ENCODE measurements around the gene MGAT5B. TPM values are rescaled to one million over a fixed set of nuclear protein-coding genes. Genes with fewer than 3 reads are reported as not detected.

MGAT5B gene
- total and polyA plus RNA-seq, 5 donors = 0.05 to 0.12 TPM; not detected in 3

DNA sequence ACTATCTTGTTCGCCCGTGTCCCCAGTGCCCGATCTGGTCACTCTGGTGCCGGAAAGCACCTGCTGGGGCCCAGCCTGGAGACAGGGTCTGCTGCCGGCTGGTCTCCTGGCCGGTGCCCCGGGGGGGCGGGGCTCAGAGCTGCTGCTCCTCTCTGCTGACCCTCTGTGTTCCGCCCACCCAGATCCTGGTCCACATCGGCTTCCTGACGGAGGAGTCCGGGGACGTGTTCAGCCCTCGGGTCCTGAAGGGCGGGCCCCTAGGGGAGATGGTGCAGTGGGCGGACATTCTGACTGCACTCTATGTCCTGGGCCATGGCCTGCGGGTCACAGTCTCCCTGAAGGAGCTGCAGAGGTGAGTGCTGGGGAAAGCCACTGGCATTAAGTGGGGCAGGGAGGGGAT is 37.6 kb downstream of the MGAT5B start:
- no peak overlapping the region for H3K27ac ChIP-seq (ENCODE audit: low read length)
- H3K4me3 ChIP-seq (ENCODE audit: low read length) = no peak overlapping the region
- 63% methylated on average over 17 of the region's 17 CpGs for WGBS
- intact Hi-C loops (cut with DNase I) = no loop called here
- no peaks in the 10 kb centered on the region for H3K4me1 ChIP-seq (ENCODE audit: control insufficient read depth, insufficient read depth, low read length)
- H3K9me3 ChIP-seq (ENCODE audit: control insufficient read depth, low read length) = no peaks in the 10 kb centered on the region
- H3K27me3 ChIP-seq (ENCODE audit: control insufficient read depth, insufficient read depth) = no peaks in the 10 kb centered on the region
- ATAC-seq (no peak), DNase-seq (peak in 1 of 3 donors; percentile 57)

DNA sequence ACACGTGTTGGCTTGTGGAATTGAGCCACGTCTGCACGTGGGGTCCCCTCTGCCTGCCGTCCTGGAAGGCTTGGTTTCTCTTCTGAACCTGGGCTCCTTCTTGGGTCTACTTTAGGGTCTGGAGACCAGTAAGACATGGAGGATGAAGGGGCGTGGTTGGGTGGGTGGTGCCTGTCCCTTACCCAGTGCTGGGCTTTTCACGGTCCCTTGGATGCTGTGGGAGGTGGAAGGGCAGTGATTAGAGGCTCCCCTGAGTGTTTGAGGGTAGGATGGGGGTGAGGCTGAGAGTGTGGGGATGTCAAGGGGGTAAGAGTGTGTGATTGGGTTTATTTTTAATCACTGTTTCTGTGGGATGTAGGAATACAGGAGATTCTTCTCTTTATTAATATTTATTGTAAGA is 38.3 kb downstream of the MGAT5B start:
- Histone ChIP-seq H3K27me3 (ENCODE audit: control insufficient read depth, insufficient read depth) (no peaks in the 10 kb centered on the region), H3K4me1 (ENCODE audit: control insufficient read depth, insufficient read depth, low read length) (no peaks in the 10 kb centered on the region), H3K4me3 (ENCODE audit: low read length) (no peak overlapping the region), H3K27ac (ENCODE audit: low read length) (no peak overlapping the region), H3K9me3 (ENCODE audit: control insufficient read depth, low read length) (no peaks in the 10 kb centered on the region)
- intact Hi-C loops (cut with DNase I) = no loop called here
- ATAC-seq (no peak), DNase-seq (no peak)
- 52% methylated on average over 6 of the region's 6 CpGs for WGBS

GRCh38 chr17:76907352-76907751 is 39.1 kb downstream of the MGAT5B start:
- intact Hi-C loops (cut with DNase I) = no loop called here
- ATAC-seq = no peak
- no peaks in the 10 kb centered on the region for H3K27me3 ChIP-seq (ENCODE audit: control insufficient read depth, insufficient read depth)
- no peak overlapping the region for H3K4me3 ChIP-seq (ENCODE audit: low read length)
- no peak for DNase-seq
- no peaks in the 10 kb centered on the region for H3K9me3 ChIP-seq (ENCODE audit: control insufficient read depth, low read length)
- H3K4me1 ChIP-seq (ENCODE audit: control insufficient read depth, insufficient read depth, low read length) = no peaks in the 10 kb centered on the region
- H3K27ac ChIP-seq (ENCODE audit: low read length) = no peak overlapping the region
- WGBS = 86% methylated on average over 3 of the region's 3 CpGs

DNA sequence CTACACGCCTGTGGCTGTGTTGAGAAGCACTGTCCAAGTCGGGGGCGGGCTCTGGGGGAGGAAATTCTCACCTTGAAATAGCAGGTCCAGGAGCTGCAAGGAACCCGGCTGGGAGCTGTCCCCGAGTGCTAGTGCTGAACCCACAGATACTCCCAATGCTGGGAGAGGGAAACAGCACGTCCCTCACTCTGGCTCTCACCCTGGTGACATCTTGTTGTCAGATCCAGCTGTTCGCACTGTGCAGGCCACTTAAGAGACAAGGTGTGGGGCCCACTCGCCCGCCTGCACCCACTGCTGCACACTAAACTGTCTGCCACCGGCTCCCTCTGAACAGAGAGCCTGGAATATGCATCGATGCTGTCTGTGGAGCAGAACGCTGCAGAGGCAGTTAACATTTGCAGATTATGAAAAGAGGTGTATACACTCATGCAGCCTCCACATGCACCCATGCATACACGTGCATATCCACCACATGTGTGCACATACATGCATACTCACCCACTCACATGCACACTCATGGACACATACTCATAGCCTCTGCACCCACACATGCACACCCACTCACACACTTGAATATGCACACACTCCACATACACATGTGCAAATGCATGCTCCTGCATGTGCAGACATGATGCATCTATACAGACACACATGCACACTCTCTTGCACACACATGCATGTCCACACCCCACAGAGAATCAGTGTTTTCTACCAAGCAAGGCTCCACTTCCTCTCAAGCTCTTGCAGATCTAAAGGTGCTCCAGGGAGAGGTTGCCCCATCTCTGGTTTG is 42.0 kb downstream of the MGAT5B start:
- Histone ChIP-seq H3K27me3 (ENCODE audit: control insufficient read depth, insufficient read depth) (no peaks in the 10 kb centered on the region), H3K27ac (ENCODE audit: low read length) (no peak overlapping the region), H3K4me3 (ENCODE audit: low read length) (no peak overlapping the region), H3K4me1 (ENCODE audit: control insufficient read depth, insufficient read depth, low read length) (no peaks in the 10 kb centered on the region), H3K9me3 (ENCODE audit: control insufficient read depth, low read length) (no peaks in the 10 kb centered on the region)
- WGBS = 22% methylated on average over 13 of the region's 13 CpGs
- intact Hi-C loops (cut with DNase I) = no loop called here
- ATAC-seq (peak in 1 of 2 donors; percentile 29), DNase-seq (peak; percentile 7 to 77 (median 32))

DNA sequence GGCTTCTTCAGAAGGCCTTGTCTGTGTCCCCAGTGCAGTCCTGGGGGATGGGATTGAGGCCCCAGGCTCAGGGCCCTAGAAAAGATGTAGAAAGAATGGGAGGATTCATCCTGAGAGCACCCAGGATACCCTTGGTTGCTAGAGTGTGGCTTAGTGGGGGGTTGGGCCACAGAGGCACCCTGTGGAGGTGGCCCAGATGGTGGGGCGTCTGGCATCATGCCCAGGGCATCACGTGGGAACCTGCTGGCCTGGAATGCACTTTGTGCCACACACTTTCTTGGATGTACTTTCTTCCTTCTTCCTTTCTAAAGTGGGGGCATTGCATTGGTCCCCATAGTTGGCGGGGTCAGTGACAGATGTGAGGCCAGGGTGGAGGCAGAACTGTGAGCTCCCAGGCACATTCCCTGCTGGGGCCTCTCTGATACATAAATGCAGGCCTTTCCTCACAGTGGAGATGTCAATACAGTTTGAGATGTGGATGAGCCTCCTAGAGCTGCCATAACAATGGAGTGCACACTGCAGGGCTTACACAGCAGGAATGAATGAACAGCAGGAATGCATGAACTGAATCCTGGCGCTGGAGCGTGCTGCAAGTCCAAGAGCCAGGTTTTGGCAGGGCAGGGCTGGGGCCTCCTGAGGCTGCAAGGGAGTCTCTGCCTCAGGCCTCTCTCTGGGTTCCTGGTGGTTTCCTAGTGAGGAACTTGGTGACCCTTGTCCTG is 43.3 kb downstream of the MGAT5B start:
- H3K4me3 ChIP-seq (ENCODE audit: low read length) = no peak overlapping the region
- no peaks in the 10 kb centered on the region for H3K9me3 ChIP-seq (ENCODE audit: control insufficient read depth, low read length)
- 70% methylated on average over 5 of the region's 5 CpGs for WGBS
- H3K27me3 ChIP-seq (ENCODE audit: control insufficient read depth, insufficient read depth) = no peaks in the 10 kb centered on the region
- ATAC-seq (no peak), DNase-seq (peak in 1 of 3 donors; percentile 28)
- intact Hi-C loops (cut with DNase I) = no loop called here
- H3K4me1 ChIP-seq (ENCODE audit: control insufficient read depth, insufficient read depth, low read length) = no peaks in the 10 kb centered on the region
- no peak overlapping the region for H3K27ac ChIP-seq (ENCODE audit: low read length)

DNA sequence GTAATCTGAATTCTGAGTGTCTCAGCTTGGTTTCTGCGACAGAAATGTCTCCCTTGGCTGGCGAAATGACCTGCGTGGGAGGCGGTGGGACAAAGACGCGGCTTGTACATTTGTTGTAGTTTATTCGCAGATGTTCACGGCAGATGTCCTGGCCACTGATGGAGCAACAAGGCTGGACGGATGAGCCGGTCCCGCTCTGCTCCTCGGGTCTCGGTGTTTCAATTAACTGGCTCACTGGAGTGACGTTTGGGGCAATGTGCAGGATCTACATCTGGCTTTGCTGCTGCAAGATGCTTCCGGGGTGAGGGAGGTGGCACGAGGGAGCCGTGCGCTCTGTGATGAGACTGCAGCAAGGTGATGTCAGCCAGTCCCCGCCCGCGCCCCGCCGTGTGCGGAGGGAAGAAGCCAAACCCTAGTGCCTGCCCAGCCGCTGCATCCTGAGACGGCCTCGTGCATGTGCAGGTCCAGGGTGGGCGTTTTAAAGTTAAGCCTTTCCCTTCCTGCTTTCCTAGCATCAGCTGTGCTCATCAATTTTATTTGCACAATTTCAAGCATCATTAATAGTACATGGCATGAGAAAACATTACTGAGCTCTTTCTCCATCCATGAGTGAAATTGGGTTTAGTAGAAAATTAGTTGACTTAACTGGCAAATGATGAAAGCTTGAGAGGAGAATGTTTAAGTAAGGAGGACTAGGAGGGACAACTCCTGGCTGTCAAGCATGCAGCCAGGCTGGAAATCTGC is 44.4 kb downstream of the MGAT5B start:
- intact Hi-C loops (cut with DNase I) = no loop called here
- ATAC-seq = no peak
- H3K27me3 ChIP-seq (ENCODE audit: control insufficient read depth, insufficient read depth) = no peaks in the 10 kb centered on the region
- H3K4me1 ChIP-seq (ENCODE audit: control insufficient read depth, insufficient read depth, low read length) = no peaks in the 10 kb centered on the region
- no peak overlapping the region for H3K27ac ChIP-seq (ENCODE audit: low read length)
- 88% methylated on average over 28 of the region's 28 CpGs for WGBS
- no peaks in the 10 kb centered on the region for H3K9me3 ChIP-seq (ENCODE audit: control insufficient read depth, low read length)
- H3K4me3 ChIP-seq (ENCODE audit: low read length) = no peak overlapping the region
- peak in 1 of 3 donors; percentile 23 for DNase-seq

GRCh38 chr17:76914937-76915336 is 46.7 kb downstream of the MGAT5B start:
- Histone ChIP-seq H3K27me3 (ENCODE audit: control insufficient read depth, insufficient read depth) (no peaks in the 10 kb centered on the region), H3K4me1 (ENCODE audit: control insufficient read depth, insufficient read depth, low read length) (no peaks in the 10 kb centered on the region), H3K4me3 (ENCODE audit: low read length) (no peak overlapping the region), H3K9me3 (ENCODE audit: control insufficient read depth, low read length) (no peaks in the 10 kb centered on the region), H3K27ac (ENCODE audit: low read length) (no peak overlapping the region)
- intact Hi-C loops (cut with DNase I) = no loop called here
- DNase-seq (no peak), ATAC-seq (no peak)
- 58% methylated on average over 6 of the region's 6 CpGs for WGBS

DNA sequence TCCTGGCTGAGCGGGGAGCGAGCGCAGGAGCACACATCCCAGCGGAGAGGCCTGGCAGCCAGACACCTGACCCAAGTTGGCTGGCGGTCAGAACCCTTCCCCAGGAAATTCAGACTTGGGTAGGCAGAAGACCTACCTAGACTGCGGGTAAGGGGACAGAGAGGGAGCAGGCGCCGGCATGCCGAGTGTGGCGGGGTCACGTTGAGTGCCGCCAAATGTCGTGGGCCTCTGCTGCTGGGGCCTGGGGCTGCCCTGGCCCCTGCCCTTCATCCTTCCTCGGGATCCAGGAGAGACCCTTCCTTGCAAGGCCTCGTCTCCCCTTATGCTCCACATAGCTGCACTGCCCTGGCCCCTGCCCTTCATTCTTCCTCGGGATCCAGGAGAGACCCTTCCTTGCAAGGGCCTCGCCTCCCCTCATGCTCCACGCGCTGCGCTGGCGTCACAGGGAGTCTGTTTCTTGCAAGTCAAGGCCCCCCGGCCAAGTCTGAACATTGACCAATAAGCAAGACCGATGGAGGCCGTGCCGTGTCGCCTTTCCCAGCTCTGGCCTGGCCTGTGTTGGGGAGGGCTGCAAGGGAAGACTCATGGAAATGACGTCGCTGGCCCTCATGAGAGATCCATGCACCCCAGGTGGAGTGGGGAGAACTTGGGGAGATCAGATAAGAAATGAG is 47.8 kb downstream of the MGAT5B start:
- DNase-seq = peak in 1 of 3 donors; percentile 32
- ATAC-seq = no peak
- Histone ChIP-seq H3K9me3 (ENCODE audit: control insufficient read depth, low read length) (no peaks in the 10 kb centered on the region), H3K27ac (ENCODE audit: low read length) (no peak overlapping the region), H3K27me3 (ENCODE audit: control insufficient read depth, insufficient read depth) (no peaks in the 10 kb centered on the region), H3K4me1 (ENCODE audit: control insufficient read depth, insufficient read depth, low read length) (no peaks in the 10 kb centered on the region), H3K4me3 (ENCODE audit: low read length) (no peak overlapping the region)
- 86% methylated on average over 28 of the region's 28 CpGs for WGBS
- intact Hi-C loops (cut with DNase I) = no loop called here

- 47% methylated on average over 15 of the region's 15 CpGs for WGBS
- ATAC-seq (peak in 1 of 2 donors; percentile 63), DNase-seq (peak in 1 of 3 donors; percentile 53)
- no peaks in the 10 kb centered on the region for H3K27me3 ChIP-seq (ENCODE audit: control insufficient read depth, insufficient read depth)
- H3K4me1 ChIP-seq (ENCODE audit: control insufficient read depth, insufficient read depth, low read length) = no peaks in the 10 kb centered on the region
- intact Hi-C loops (cut with DNase I) = no loop called here
- H3K4me3 ChIP-seq (ENCODE audit: low read length) = no peak overlapping the region
- no peaks in the 10 kb centered on the region for H3K9me3 ChIP-seq (ENCODE audit: control insufficient read depth, low read length)
- H3K27ac ChIP-seq (ENCODE audit: low read length) = no peak overlapping the region
Measured at GRCh38 chr17:76917829-76918228, 49.6 kb downstream of the MGAT5B start.

- 65% methylated on average over 6 of the region's 6 CpGs for whole genome bisulfite sequencing
- H3K27ac ChIP-seq (ENCODE audit: low read length) = no peak overlapping the region
- intact Hi-C loops (cut with DNase I) = no loop called here
- H3K27me3 ChIP-seq (ENCODE audit: control insufficient read depth, insufficient read depth) = no peaks in the 10 kb centered on the region
- DNase-seq (peak in 1 of 3 donors; percentile 7), ATAC-seq (no peak)
- no peaks in the 10 kb centered on the region for H3K4me1 ChIP-seq (ENCODE audit: control insufficient read depth, insufficient read depth, low read length)
- no peaks in the 10 kb centered on the region for H3K9me3 ChIP-seq (ENCODE audit: control insufficient read depth, low read length)
- no peak overlapping the region for H3K4me3 ChIP-seq (ENCODE audit: low read length)
Measured at GRCh38 chr17:76918811-76919210, 50.6 kb downstream of the MGAT5B start.
